ENCODE results near the gene BACH2. TPM values are rescaled to one million over a fixed set of nuclear protein-coding genes. Genes with fewer than 3 reads are reported as not detected.
A peak's percentile ranks its signal among the peaks of the same experiment; 100 is the strongest.

The BACH2 gene
- polyA plus RNA-seq, 6 donors from 2014 or later, result 31.0 to 130 (median 78.4) TPM

DNA sequence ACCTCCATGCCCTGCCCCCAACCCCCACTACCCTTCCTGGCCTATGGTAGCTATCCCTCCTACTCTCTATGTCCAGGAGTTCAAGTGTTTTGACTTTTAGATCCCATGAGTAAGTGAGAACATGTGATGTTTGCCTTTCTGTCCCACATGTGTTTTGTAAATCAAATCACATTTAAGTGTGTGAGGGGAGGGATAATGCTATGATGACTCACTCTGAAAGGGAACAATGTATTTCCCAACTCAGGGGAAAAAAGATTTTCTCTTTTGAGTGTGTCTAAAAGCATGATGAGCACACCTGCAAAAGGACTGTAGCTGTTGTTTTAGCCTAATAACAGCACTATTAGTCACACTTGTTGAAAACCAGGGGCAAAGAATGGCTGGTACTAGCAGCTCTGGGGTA lies 208.6 kb downstream of the BACH2 start:
- Mint-ChIP-seq H3K27me3 (no peaks in the 10 kb centered on the region), H3K4me1 (peaks cover 40 to 58% (median 53%) of the 10 kb centered on the region in 3 donors), H3K4me3 (no peak overlapping the region), H3K36me3 (peaks cover 23 to 35% of the 10 kb centered on the region in 2 donors), H3K9me3 (no peaks in the 10 kb centered on the region), H3K27ac (peak overlapping the region in 3 of 6 donors; percentile 36 to 92 (median 85))
- DNase-seq (no peak), ATAC-seq (ENCODE audit: low read depth in 2 of 2) (no peak)

- H3K27ac Mint-ChIP-seq, result peak overlapping the region in 4 of 6 donors; percentile 12 to 92 (median 30)
- DNase-seq (no peak), ATAC-seq (ENCODE audit: low read depth in 2 of 2) (no peak)
- H3K36me3 Mint-ChIP-seq, result peaks cover 23 to 35% of the 10 kb centered on the region in 2 donors
- peaks cover 46 to 58% (median 49%) of the 10 kb centered on the region in 3 donors for H3K4me1 Mint-ChIP-seq
- H3K4me3 Mint-ChIP-seq, result no peak overlapping the region
- H3K9me3 Mint-ChIP-seq, result no peaks in the 10 kb centered on the region
- no peaks in the 10 kb centered on the region for H3K27me3 Mint-ChIP-seq
Observed at GRCh38 chr6:90087106-90087833, 209.4 kb downstream of the BACH2 start.

GRCh38 chr6:90086517-90086916 lies 210.1 kb downstream of the BACH2 start:
- Mint-ChIP-seq H3K4me1 (peaks cover 53 to 63% (median 56%) of the 10 kb centered on the region in 3 donors), H3K36me3 (peaks cover 23 to 35% of the 10 kb centered on the region in 2 donors), H3K4me3 (peak overlapping the region in 1 of 8 donors; percentile 44), H3K27ac (peak overlapping the region in 4 of 6 donors; percentile 35 to 92 (median 54)), H3K9me3 (no peaks in the 10 kb centered on the region), H3K27me3 (no peaks in the 10 kb centered on the region)
- no peak for DNase-seq
- no peak for ATAC-seq (ENCODE audit: low read depth in 2 of 2)

DNA sequence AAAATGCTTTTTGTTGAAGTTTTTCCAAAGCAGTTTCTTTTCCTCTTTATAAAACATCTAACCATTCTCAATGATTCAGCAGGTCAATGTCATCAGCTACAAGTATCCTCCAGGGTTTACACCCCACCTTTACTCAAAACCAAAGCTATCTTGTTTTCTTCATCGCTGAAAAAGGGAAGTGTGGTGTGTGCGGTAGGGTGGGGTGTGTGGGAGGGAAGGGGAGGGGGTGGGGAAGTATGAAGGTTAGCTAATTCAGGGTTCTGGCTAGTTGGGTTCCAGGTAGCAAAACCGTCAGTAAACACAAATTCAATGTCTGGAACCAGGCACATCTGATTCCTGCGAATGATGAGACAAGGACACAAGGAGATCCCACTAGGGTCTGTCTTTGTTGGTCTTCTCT lies 212.8 kb downstream of the BACH2 start:
- ATAC-seq (ENCODE audit: low read depth in 2 of 2) (peak; percentile 94 to 96), DNase-seq (peak; percentile 73)
- H3K27ac Mint-ChIP-seq, result peak overlapping the region; percentile 82 to 97 (median 90)
- no peaks in the 10 kb centered on the region for H3K27me3 Mint-ChIP-seq
- H3K4me1 Mint-ChIP-seq, result peaks cover 69 to 75% (median 72%) of the 10 kb centered on the region in 3 donors
- H3K36me3 Mint-ChIP-seq, result peaks cover 23 to 27% of the 10 kb centered on the region in 2 donors
- H3K4me3 Mint-ChIP-seq, result peak overlapping the region in 6 of 8 donors; percentile 30 to 80 (median 50)
- H3K9me3 Mint-ChIP-seq, result no peaks in the 10 kb centered on the region

DNA sequence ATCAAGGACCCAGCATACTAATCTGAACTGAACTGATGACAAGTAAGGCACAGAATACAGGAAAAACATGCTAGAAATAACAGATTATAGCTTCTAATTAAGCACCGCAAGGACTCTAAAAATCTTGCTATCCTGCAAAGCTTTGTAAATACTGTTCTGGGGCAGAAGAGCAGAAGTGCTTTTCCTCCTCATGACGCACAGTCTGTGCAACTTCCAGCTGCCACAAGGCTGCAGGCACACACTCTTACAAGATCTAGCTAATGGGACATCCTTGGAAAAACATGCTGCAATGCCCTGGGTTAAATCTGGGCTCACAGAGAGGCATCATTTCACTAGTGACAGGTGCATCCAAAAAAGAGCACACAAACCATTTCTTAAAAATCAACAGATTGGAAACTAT lies 213.8 kb downstream of the BACH2 start:
- DNase-seq (no peak), ATAC-seq (ENCODE audit: low read depth in 2 of 2) (no peak)
- H3K9me3 Mint-ChIP-seq, result no peaks in the 10 kb centered on the region
- H3K27ac Mint-ChIP-seq, result peak overlapping the region in 4 of 6 donors; percentile 58 to 86 (median 76)
- H3K27me3 Mint-ChIP-seq, result no peaks in the 10 kb centered on the region
- peak overlapping the region in 4 of 8 donors; percentile 16 to 51 (median 26) for H3K4me3 Mint-ChIP-seq
- H3K36me3 Mint-ChIP-seq, result peaks cover 20 to 23% of the 10 kb centered on the region in 2 donors
- H3K4me1 Mint-ChIP-seq, result peaks cover 75 to 79% (median 79%) of the 10 kb centered on the region in 3 donors

DNA sequence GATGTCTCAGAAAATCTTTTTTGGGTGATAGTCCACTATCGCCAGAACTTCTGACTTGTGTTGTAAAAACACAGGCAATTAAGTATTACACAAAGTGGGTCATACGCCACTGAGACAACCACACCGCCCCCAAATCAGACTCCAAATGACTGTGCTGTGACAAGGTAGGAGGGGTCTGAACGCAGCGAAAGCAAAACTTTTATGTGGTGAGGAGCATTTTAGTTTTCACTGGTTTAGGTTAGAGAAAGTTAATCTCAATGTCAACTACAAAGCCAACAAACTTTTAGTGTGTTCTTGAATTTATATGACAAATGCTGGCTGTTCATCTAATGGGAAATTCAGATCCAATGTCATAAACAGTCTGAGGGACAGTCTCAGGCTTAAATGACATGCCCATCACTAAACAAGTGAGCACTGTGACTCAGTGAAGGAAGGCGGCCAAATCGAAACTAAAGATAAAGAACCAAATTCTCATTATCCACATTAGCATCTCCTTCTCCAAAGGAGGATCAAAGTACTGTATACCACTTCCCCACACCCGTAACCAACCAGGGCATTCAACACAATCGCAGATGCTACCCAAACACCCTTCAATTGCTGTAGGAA lies 215.7 kb downstream of the BACH2 start:
- DNase-seq (no peak), ATAC-seq (ENCODE audit: low read depth in 2 of 2) (peak; percentile 15 to 30)
- Mint-ChIP-seq H3K27ac (peak overlapping the region; percentile 62 to 86 (median 69)), H3K4me1 (peaks cover 75 to 89% (median 85%) of the 10 kb centered on the region in 3 donors), H3K27me3 (no peaks in the 10 kb centered on the region), H3K9me3 (no peaks in the 10 kb centered on the region), H3K4me3 (peak overlapping the region in 5 of 8 donors; percentile 19 to 88 (median 61)), H3K36me3 (peaks cover 8 to 17% of the 10 kb centered on the region in 2 donors)

- H3K4me3 Mint-ChIP-seq, result peak overlapping the region; percentile 9 to 88 (median 61)
- ATAC-seq (ENCODE audit: low read depth in 2 of 2), result no peak
- no peaks in the 10 kb centered on the region for H3K9me3 Mint-ChIP-seq
- no peak for DNase-seq
- H3K27ac Mint-ChIP-seq, result peak overlapping the region; percentile 50 to 93 (median 73)
- peaks cover 71 to 85% (median 81%) of the 10 kb centered on the region in 3 donors for H3K4me1 Mint-ChIP-seq
- no peaks in the 10 kb centered on the region for H3K27me3 Mint-ChIP-seq
- H3K36me3 Mint-ChIP-seq, result peaks cover 13 to 15% of the 10 kb centered on the region in 2 donors
Observed at GRCh38 chr6:90079560-90080490, 216.8 kb downstream of the BACH2 start.

DNA sequence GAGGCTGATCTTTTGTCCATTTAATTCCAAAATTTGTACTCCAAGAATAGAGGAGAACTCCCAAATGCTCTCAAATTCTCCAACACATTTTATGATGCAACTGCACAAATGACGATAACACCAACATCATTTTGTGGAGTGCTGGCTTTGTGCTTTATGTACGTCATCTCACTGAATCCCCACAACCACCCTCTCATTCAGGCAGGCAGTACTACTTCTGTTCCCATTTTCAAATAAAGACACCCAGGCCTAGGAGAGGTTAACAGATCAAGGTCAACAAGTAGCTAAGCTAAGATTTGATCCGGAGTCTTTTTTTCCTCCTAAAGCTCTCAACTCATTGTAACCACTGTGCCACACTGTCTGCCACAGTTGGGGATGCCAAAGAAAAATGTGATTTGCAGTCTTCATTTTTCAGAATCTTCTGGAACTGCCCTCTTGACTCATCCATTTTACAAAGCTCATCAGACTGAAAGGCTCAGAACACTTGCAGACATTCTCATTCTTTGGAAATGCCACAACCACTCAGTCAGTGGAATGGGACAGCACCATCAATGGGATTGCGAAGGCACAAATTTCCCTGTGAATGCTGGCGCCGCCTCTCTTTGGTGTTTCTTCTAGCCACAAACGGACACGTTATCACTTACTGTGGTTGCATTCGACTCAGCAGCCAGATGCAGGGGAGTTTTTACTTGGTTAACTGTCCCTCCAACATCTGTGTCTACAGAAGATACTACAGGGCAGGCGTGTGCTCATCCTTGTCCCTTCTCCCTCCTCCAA lies 217.9 kb downstream of the BACH2 start:
- Mint-ChIP-seq H3K4me3 (peak overlapping the region in 5 of 8 donors; percentile 34 to 88 (median 61)), H3K4me1 (peaks cover 71 to 84% (median 81%) of the 10 kb centered on the region in 3 donors), H3K36me3 (peaks cover 13 to 15% of the 10 kb centered on the region in 2 donors), H3K9me3 (no peaks in the 10 kb centered on the region), H3K27me3 (no peaks in the 10 kb centered on the region), H3K27ac (peak overlapping the region; percentile 51 to 93 (median 86))
- no peak for DNase-seq
- no peak for ATAC-seq (ENCODE audit: low read depth in 2 of 2)

- no peaks in the 10 kb centered on the region for H3K27me3 Mint-ChIP-seq
- H3K36me3 Mint-ChIP-seq, result peaks cover 15 to 22% of the 10 kb centered on the region in 2 donors
- no peaks in the 10 kb centered on the region for H3K9me3 Mint-ChIP-seq
- H3K4me1 Mint-ChIP-seq, result peaks cover 85 to 89% (median 89%) of the 10 kb centered on the region in 3 donors
- peak overlapping the region in 1 of 6 donors; percentile 22 for H3K27ac Mint-ChIP-seq
- H3K4me3 Mint-ChIP-seq, result no peak overlapping the region
- no peak for DNase-seq
- ATAC-seq (ENCODE audit: low read depth in 2 of 2), result no peak
Observed at GRCh38 chr6:90076511-90077415, 219.9 kb downstream of the BACH2 start.

GRCh38 chr6:90074161-90074850 lies 222.3 kb downstream of the BACH2 start:
- no peak for ATAC-seq (ENCODE audit: low read depth in 2 of 2)
- Mint-ChIP-seq H3K27me3 (no peaks in the 10 kb centered on the region), H3K27ac (peak overlapping the region in 5 of 6 donors; percentile 5 to 70 (median 63)), H3K4me1 (peaks cover 80 to 81% (median 81%) of the 10 kb centered on the region in 3 donors), H3K9me3 (no peaks in the 10 kb centered on the region), H3K36me3 (peaks cover 31 to 35% of the 10 kb centered on the region in 2 donors), H3K4me3 (no peak overlapping the region)
- DNase-seq, result no peak

- H3K9me3 Mint-ChIP-seq, result no peaks in the 10 kb centered on the region
- peaks cover 31 to 40% of the 10 kb centered on the region in 2 donors for H3K36me3 Mint-ChIP-seq
- peaks cover 68 to 80% (median 69%) of the 10 kb centered on the region in 3 donors for H3K4me1 Mint-ChIP-seq
- ATAC-seq (ENCODE audit: low read depth in 2 of 2) (no peak), DNase-seq (no peak)
- peak overlapping the region; percentile 67 to 94 (median 76) for H3K27ac Mint-ChIP-seq
- peak overlapping the region in 2 of 8 donors; percentile 12 to 61 for H3K4me3 Mint-ChIP-seq
- H3K27me3 Mint-ChIP-seq, result no peaks in the 10 kb centered on the region
Observed at GRCh38 chr6:90072935-90073464, 223.6 kb downstream of the BACH2 start.
